Measurements from ENCODE around the gene CAMK2D.

The CAMK2D gene

DNA sequence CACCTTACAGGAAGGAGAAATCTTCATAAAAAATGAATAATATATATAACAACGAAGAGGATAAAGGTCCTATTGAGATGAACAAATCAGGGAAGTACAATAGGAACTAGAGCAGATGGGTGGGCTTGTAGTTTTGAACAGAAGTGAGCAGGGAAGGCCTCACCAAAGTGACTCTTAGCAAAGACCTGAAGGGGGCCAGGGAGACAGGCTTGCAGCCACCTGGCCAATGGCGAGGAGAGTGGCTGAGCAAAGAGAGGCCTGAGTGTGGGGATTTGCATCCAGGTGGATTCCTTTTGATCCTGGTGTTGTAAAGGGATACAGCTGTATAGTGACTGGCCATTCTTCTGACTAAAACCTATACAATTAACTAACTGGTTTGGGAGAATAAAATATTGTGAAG lies 354.1 kb downstream of the CAMK2D start:
- H3K9me3 ChIP-seq (ENCODE audit: control insufficient read depth, insufficient read depth, low read length) = no peaks in the 10 kb centered on the region
- no peak overlapping the region for H3K9ac ChIP-seq (ENCODE audit: low read depth, low read length)
- no peaks in the 10 kb centered on the region for H3K4me1 ChIP-seq (ENCODE audit: control insufficient read depth, insufficient read depth, low read length)
- H3K4me3 ChIP-seq (ENCODE audit: low read depth, low read length) = no peak overlapping the region
- no peaks in the 10 kb centered on the region for H3K36me3 ChIP-seq (ENCODE audit: control insufficient read depth, insufficient read depth, low read length)
- H3K27me3 ChIP-seq (ENCODE audit: control insufficient read depth, insufficient read depth, low read length) = no peaks in the 10 kb centered on the region

DNA sequence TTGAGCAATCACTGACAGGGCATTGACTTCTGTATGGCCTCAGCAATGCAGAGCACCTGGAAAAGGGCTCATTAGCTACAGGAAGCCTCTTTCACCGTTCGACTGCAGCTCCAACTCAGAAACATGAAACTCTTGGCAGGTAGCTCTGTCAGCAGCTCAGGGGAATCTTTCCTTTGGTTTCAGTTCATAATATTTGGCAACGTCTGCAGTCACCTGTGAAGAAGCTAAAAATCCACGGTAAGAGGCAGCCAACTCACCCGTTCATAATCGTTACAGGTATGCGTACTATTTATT lies 354.9 kb downstream of the CAMK2D start:
- Histone ChIP-seq H3K36me3 (ENCODE audit: control insufficient read depth, insufficient read depth, low read length) (no peaks in the 10 kb centered on the region), H3K9me3 (ENCODE audit: control insufficient read depth, insufficient read depth, low read length) (no peaks in the 10 kb centered on the region), H3K27me3 (ENCODE audit: control insufficient read depth, insufficient read depth, low read length) (no peaks in the 10 kb centered on the region), H3K4me1 (ENCODE audit: control insufficient read depth, insufficient read depth, low read length) (no peaks in the 10 kb centered on the region), H3K9ac (ENCODE audit: low read depth, low read length) (no peak overlapping the region), H3K4me3 (ENCODE audit: low read depth, low read length) (no peak overlapping the region)

DNA sequence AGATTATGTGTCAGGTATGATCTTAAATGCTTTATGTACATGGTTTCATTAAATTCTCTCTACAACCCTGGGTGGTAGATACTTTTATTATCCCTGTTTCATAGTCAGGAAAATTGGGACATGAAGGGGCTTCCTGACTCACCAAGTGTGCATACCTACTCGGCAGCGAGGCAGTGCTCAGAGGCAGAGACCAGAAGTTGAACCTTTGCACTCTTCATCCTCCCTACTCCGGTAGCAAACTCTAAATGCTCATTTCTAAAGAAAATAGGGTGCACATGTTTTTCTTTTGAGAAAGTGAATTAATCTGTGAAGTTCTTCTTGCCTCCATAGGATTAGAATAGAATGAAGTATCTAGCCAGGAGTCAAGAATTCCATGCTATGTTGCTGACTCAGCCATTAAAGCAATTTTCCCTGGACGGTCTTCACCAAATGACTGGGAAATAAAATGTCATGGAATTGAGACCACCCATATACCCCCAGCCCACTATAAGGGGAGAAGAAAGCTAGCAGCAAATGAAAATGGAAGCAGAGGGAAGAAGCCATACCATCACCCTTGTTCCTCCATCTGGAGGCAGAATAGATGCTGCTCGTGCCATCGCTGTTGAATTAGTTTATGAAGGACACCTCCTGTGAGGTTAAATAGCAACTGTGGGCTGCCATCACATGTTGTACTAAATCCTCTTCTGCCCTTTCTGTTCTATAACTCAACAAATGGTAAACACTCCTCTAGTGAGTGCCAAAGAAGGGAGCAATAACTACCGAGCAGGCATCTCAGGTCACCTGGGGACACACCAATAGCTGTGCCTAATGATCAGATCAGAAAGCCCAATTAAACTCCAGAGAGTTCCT lies 355.4 kb downstream of the CAMK2D start:
- no peaks in the 10 kb centered on the region for H3K4me1 ChIP-seq (ENCODE audit: control insufficient read depth, insufficient read depth, low read length)
- no peak overlapping the region for H3K9ac ChIP-seq (ENCODE audit: low read depth, low read length)
- H3K27me3 ChIP-seq (ENCODE audit: control insufficient read depth, insufficient read depth, low read length) = no peaks in the 10 kb centered on the region
- no peak overlapping the region for H3K4me3 ChIP-seq (ENCODE audit: low read depth, low read length)
- no peaks in the 10 kb centered on the region for H3K36me3 ChIP-seq (ENCODE audit: control insufficient read depth, insufficient read depth, low read length)
- no peaks in the 10 kb centered on the region for H3K9me3 ChIP-seq (ENCODE audit: control insufficient read depth, insufficient read depth, low read length)

DNA sequence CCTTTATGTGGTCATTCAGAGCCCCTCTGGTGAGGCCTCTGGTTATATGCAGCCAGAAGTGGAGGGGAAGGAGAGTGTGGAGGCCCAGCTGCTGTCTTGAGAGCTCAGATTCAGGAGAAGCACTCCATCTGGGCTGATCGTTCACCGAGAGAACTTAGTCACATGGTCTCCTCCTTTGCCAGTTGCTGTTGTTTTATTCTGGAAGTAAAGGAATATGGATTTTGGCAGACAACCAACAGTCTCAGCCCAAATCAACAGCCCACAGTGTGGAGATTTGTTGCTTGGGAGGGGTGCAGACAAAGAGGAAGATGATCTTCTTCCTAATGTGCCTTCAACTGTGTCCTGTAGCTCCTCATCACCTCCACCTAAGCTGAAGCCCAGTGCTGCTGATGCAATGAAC lies 356.7 kb downstream of the CAMK2D start:
- Histone ChIP-seq H3K4me1 (ENCODE audit: control insufficient read depth, insufficient read depth, low read length) (no peaks in the 10 kb centered on the region), H3K27me3 (ENCODE audit: control insufficient read depth, insufficient read depth, low read length) (no peaks in the 10 kb centered on the region), H3K4me3 (ENCODE audit: low read depth, low read length) (no peak overlapping the region), H3K9me3 (ENCODE audit: control insufficient read depth, insufficient read depth, low read length) (no peaks in the 10 kb centered on the region), H3K36me3 (ENCODE audit: control insufficient read depth, insufficient read depth, low read length) (no peaks in the 10 kb centered on the region), H3K9ac (ENCODE audit: low read depth, low read length) (no peak overlapping the region)

DNA sequence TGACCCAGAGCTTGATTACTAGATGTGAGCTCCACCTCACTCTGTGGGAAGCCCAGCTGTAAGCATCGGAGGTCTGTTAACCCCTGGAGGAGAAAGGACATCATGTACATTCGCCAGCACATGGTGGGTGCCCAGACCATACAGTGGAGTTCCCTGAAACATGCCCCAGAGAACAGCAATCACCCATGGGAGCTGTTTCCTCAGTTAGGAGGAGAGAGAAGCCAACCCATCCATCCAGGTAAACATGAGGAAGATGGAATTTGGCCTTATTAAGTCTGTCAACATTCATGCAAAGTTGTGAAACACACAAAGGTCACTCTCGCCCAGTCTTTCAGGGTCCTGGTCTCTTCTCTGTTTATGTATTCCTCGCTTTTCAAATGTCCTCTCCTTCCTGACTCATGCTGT lies 357.4 kb downstream of the CAMK2D start:
- Histone ChIP-seq H3K27me3 (ENCODE audit: control insufficient read depth, insufficient read depth, low read length) (no peaks in the 10 kb centered on the region), H3K9ac (ENCODE audit: low read depth, low read length) (no peak overlapping the region), H3K4me1 (ENCODE audit: control insufficient read depth, insufficient read depth, low read length) (no peaks in the 10 kb centered on the region), H3K36me3 (ENCODE audit: control insufficient read depth, insufficient read depth, low read length) (no peaks in the 10 kb centered on the region), H3K4me3 (ENCODE audit: low read depth, low read length) (no peak overlapping the region), H3K9me3 (ENCODE audit: control insufficient read depth, insufficient read depth, low read length) (no peaks in the 10 kb centered on the region)

All from iPS-15b (cell line).